WTC11 (cell line): Measurements from ENCODE around the gene ARV1. TPM values are rescaled to one million over a fixed set of nuclear protein-coding genes. Genes with fewer than 3 reads are reported as not detected.

Source experiments
- ATAC-seq: fragments of 200-7000 bp; cut with Tn5 transposase; 2 replicates; pipeline ENCODE4 v1.10.0; 2021; ENCODE audit warnings: mild to moderate bottlenecking, moderate library complexity
- CTCF ChIA-PET: fragments of 300-600 bp; sonication (Branson Sonifier 250); formaldehyde crosslinking; loops from one replicate; lab custom pipeline; 2021; ENCODE audit warnings: antibody characterized with exemption; lab: Charles Lee
- POLR2A ChIA-PET: fragments of 350-600 bp; sonication (Branson Sonifier 250); formaldehyde crosslinking; loops from one replicate; lab custom pipeline; 2021; ENCODE audit warnings: antibody characterized with exemption; lab: Charles Lee
- DNase-seq: peaks from one replicate; pipeline ENCODE4 v3.0.0; 2021; ENCODE audit warnings: low spot score
- H3K27ac Mint-ChIP-seq: 2 replicates; pipeline ENCODE4 v1.8.0; 2021; ENCODE audit warnings: mixed read lengths
- H3K27me3 Mint-ChIP-seq: 2 replicates; pipeline ENCODE4 v1.8.0; 2021; ENCODE audit warnings: low read depth, mild to moderate bottlenecking, moderate library complexity, mixed read lengths
- H3K36me3 Mint-ChIP-seq: 2 replicates; pipeline ENCODE4 v1.8.0; 2021; ENCODE audit warnings: mixed read lengths
- H3K4me1 Mint-ChIP-seq: 2 replicates; pipeline ENCODE4 v1.8.0; 2022; ENCODE audit warnings: mixed read lengths
- H3K4me3 Mint-ChIP-seq: 2 replicates; pipeline ENCODE4 v1.8.0; 2021; ENCODE audit warnings: mild to moderate bottlenecking, moderate library complexity, mixed read lengths
- H3K9me3 Mint-ChIP-seq: 2 replicates; pipeline ENCODE4 v1.8.0; 2021; ENCODE audit warnings: mixed read lengths
- ARID4B ChIP-seq: sonication (generic); formaldehyde crosslinking; IDR thresholded peaks from 2 replicates; pipeline ENCODE4 v1.8.0; 2023; ENCODE audit warnings: missing genetic modification reagents, mild to moderate bottlenecking, borderline replicate concordance
- ATF1 ChIP-seq: sonication (generic); formaldehyde crosslinking; IDR thresholded peaks from 2 replicates; pipeline ENCODE4 v1.8.1; 2023; ENCODE audit warnings: mild to moderate bottlenecking, moderate library complexity, missing genetic modification reagents
- CDX4 ChIP-seq: fragments of 250-450 bp; sonication (Bioruptor Pico); IDR thresholded peaks from 2 replicates; pipeline ENCODE4 v1.9.0; 2021; ENCODE audit warnings: moderate library complexity, mild to moderate bottlenecking, inconsistent platforms, borderline replicate concordance
- E2F4 ChIP-seq: sonication (generic); formaldehyde crosslinking; IDR thresholded peaks from 2 replicates; pipeline ENCODE4 v1.8.1; 2022; ENCODE audit warnings: low read depth, mild to moderate bottlenecking, moderate library complexity, missing genetic modification reagents, borderline replicate concordance
- HMGA2 ChIP-seq: fragments of 250-450 bp; sonication (Bioruptor Pico); IDR thresholded peaks from 2 replicates; pipeline ENCODE4 v1.4.0; 2021; ENCODE audit warnings: mild to moderate bottlenecking, moderate library complexity
- IRF1 ChIP-seq: sonication (generic); formaldehyde crosslinking; IDR thresholded peaks from 2 replicates; pipeline ENCODE4 v1.8.0; 2023; ENCODE audit warnings: missing genetic modification reagents
- MAX ChIP-seq: sonication (generic); formaldehyde crosslinking; IDR thresholded peaks from 2 replicates; pipeline ENCODE4 v1.8.0; 2022; ENCODE audit warnings: mild to moderate bottlenecking, missing genetic modification reagents
- PRDM15 ChIP-seq: sonication (generic); formaldehyde crosslinking; IDR thresholded peaks from 2 replicates; pipeline ENCODE4 v1.8.0; 2022; ENCODE audit warnings: missing genetic modification reagents
- PREB ChIP-seq: sonication (generic); formaldehyde crosslinking; IDR thresholded peaks from 2 replicates; pipeline ENCODE4 v1.8.1; 2022; ENCODE audit warnings: mild to moderate bottlenecking, missing genetic modification reagents, moderate library complexity, borderline replicate concordance
- TEAD1 ChIP-seq: sonication (generic); formaldehyde crosslinking; IDR thresholded peaks from 2 replicates; pipeline ENCODE4 v1.8.0; 2022; ENCODE audit warnings: mild to moderate bottlenecking, missing genetic modification reagents
- TEAD4 ChIP-seq: sonication (generic); formaldehyde crosslinking; IDR thresholded peaks from 2 replicates; pipeline ENCODE4 v1.8.0; 2022; ENCODE audit warnings: mild to moderate bottlenecking, missing genetic modification reagents
- ZNF219 ChIP-seq: sonication (generic); formaldehyde crosslinking; IDR thresholded peaks from 2 replicates; pipeline ENCODE4 v1.8.0; 2023; ENCODE audit warnings: missing genetic modification reagents, mild to moderate bottlenecking, borderline replicate concordance
- ZNF281 ChIP-seq: sonication (generic); formaldehyde crosslinking; IDR thresholded peaks from 2 replicates; pipeline ENCODE4 v1.8.0; 2023; ENCODE audit warnings: mild to moderate bottlenecking, missing genetic modification reagents
- ZNF317 ChIP-seq: sonication (generic); formaldehyde crosslinking; IDR thresholded peaks from 2 replicates; pipeline ENCODE4 v1.8.1; 2023; ENCODE audit warnings: low read depth, mild to moderate bottlenecking, moderate library complexity, missing genetic modification reagents, borderline replicate concordance
- total RNA-seq: library from RNA; stranded (reverse); gene quantifications from 3 replicates; pipeline ENCODE4 v1.2.3, GENCODE V29; 2021

The ARV1 gene
- total RNA-seq, 1 experiment from 2014 or later: 9.1 TPM

GRCh38 chr1:230930986-230931385 lies 47.9 kb upstream of the ARV1 start:
- CTCF ChIA-PET: interaction anchor here (1.1 kb wide), 1 partner anchor 240 kb away, joined by 3 read pairs; no protein-coding TSS in a partner anchor

GRCh38 chr1:230935852-230936251 lies 43.0 kb upstream of the ARV1 start:
- DNase-seq (no peak), ATAC-seq (no peak)
- H3K36me3 Mint-ChIP-seq: no peaks in the 10 kb centered on the region
- no peaks in the 10 kb centered on the region for H3K4me1 Mint-ChIP-seq
- CTCF ChIA-PET: interaction anchor here (0.9 to 1.5 kb wide), 2 partner anchors 13 to 156 kb away, joined by 3 to 4 read pairs; no protein-coding TSS in a partner anchor
- H3K27ac Mint-ChIP-seq: no peak overlapping the region
- H3K4me3 Mint-ChIP-seq: no peak overlapping the region
- TF ChIP-seq PREB (CRISPR knock-in tag): no peak
- no peak for TF ChIP-seq CDX4 (CRISPR knock-in tag)
- no peak for TF ChIP-seq ATF1
- TF ChIP-seq ARID4B: no peak
- no peak for TF ChIP-seq IRF1 (CRISPR knock-in tag)
- TF ChIP-seq PRDM15 (CRISPR knock-in tag): no peak
- TF ChIP-seq MAX (CRISPR knock-in tag): no peak
- TF ChIP-seq ZNF281: no peak
- H3K9me3 Mint-ChIP-seq: no peaks in the 10 kb centered on the region
- POLR2A ChIA-PET: interaction anchor here (0.6 kb wide), 1 partner anchor 162 kb away, joined by 4 read pairs; no protein-coding TSS in a partner anchor
- H3K27me3 Mint-ChIP-seq: no peaks in the 10 kb centered on the region; the same call in 1 of the 2 replicates

More at GRCh38 chr1:230930986-230931385, 47.9 kb upstream of the ARV1 start:
- H3K36me3 Mint-ChIP-seq: no peaks in the 10 kb centered on the region
- no peaks in the 10 kb centered on the region for H3K4me1 Mint-ChIP-seq
- POLR2A ChIA-PET: no interaction called here
- H3K9me3 Mint-ChIP-seq: no peaks in the 10 kb centered on the region
- no peak overlapping the region for H3K4me3 Mint-ChIP-seq
- H3K27me3 Mint-ChIP-seq: no peaks in the 10 kb centered on the region; the same call in 1 of the 2 replicates
- DNase-seq (no peak), ATAC-seq (no peak)
- TF ChIP-seq HMGA2 (CRISPR knock-in tag) (no peak), ZNF317 (CRISPR knock-in tag) (no peak), E2F4 (CRISPR knock-in tag) (no peak), PREB (CRISPR knock-in tag) (no peak), TEAD4 (no peak), TEAD1 (CRISPR knock-in tag) (no peak), ZNF219 (CRISPR knock-in tag) (no peak)
- H3K27ac Mint-ChIP-seq: no peak overlapping the region
